Large intestine (tissue), 3 donors: Measurements from ENCODE around the gene AKAP13. TPM values are rescaled to one million over a fixed set of nuclear protein-coding genes. Genes with fewer than 3 reads are reported as not detected.

Source experiments
- DNase-seq, 2 donors: peaks; one replicate each; pipeline versions ENCODE4 v3.0.0 to v3.0.0-alpha.2; 2013
- H3K27ac ChIP-seq: one replicate; pipeline ENCODE4 v1.5.1; 2013; ENCODE audit warnings: low read length
- H3K27me3 ChIP-seq: 2 replicates; pipeline ENCODE4 v1.6.1; 2013; ENCODE audit warnings: low read length; ENCODE audit not compliant: control insufficient read depth, insufficient read depth
- H3K36me3 ChIP-seq: 2 replicates; pipeline ENCODE4 v1.6.1; 2013; ENCODE audit warnings: low read length; ENCODE audit not compliant: control insufficient read depth, insufficient read depth
- H3K4me1 ChIP-seq: one replicate; pipeline ENCODE4 v1.6.1; 2013; ENCODE audit warnings: low read length; ENCODE audit not compliant: control insufficient read depth, insufficient read depth
- H3K4me3 ChIP-seq: one replicate; pipeline ENCODE4 v1.5.1; 2013; ENCODE audit warnings: low read length
- H3K9me3 ChIP-seq: one replicate; pipeline ENCODE4 v1.6.1; 2013; ENCODE audit warnings: mild to moderate bottlenecking, low read depth, low read length, moderate library complexity; ENCODE audit not compliant: control insufficient read depth
- WGBS: methylation state at CpG from one replicate; pipeline ENCODE4 v1.1.5; 2013; ENCODE audit warnings: low lambda C conversion rate; ENCODE audit not compliant: insufficient coverage; 5-methylcytosine and 5-hydroxymethylcytosine counted together
- polyA plus RNA-seq: library from polyadenylated mRNA; unstranded; fragments of 120-200 nt; gene quantifications from one replicate; pipeline ENCODE4 v1.2.1, GENCODE V29; 2013

AKAP13 gene
- polyA plus RNA-seq, 1 donor, result 68.9 TPM

DNA sequence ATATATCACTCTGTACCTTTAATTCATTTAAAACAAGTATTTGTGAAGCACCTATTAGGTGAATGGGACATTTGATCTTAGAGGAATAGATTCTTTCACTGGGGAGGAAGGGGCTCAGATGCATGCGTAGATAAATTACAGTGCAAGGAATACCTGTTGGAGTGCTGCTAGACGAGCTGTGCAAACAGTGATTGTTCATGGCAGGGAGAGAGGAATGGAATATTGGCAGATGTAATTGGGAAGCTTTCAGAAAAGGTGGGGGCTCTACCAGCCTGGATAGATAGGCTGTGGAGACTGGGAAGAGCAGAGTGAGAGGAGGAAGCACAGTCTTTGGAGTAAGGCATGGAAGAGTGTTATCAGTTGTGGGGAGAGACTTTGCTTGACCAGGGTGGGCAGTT lies 116.8 kb downstream of the AKAP13 start:
- WGBS, result 60% methylated on average over 1 of the region's 2 CpGs
- no peak overlapping the region for H3K4me3 ChIP-seq

DNA sequence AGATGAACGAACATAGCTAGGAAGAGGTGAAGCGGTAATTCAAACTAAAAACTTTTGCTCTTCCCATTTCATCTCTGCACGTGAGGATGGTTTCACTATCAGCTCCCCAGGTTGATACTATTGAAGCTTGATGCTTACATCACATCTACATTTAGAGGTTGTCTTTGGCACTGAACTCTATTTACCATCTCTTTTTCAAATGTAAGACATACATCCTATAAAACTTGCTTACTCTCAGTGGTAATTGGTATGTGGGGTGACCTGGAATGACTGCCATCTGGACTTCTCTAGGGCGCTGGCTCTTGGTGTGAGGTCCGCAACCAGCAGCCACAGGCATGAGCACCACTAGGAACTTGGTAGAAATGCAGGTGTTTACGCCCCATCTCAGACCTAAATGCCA lies 118.1 kb downstream of the AKAP13 start:
- Histone ChIP-seq H3K4me1 (peaks cover 25% of the 10 kb centered on the region), H3K27ac (no peak overlapping the region), H3K27me3 (no peaks in the 10 kb centered on the region), H3K4me3 (no peak overlapping the region), H3K9me3 (no peaks in the 10 kb centered on the region), H3K36me3 (no peaks in the 10 kb centered on the region)
- WGBS, result no CpG with 5 or more reads among the region's 6 CpGs
- no peak for DNase-seq

More for the DNA sequence above, 116.8 kb downstream of the AKAP13 start:
- no peak overlapping the region for H3K27ac ChIP-seq
- peaks cover 26% of the 10 kb centered on the region for H3K4me1 ChIP-seq
- H3K9me3 ChIP-seq, result no peaks in the 10 kb centered on the region
- no peak for DNase-seq
- no peaks in the 10 kb centered on the region for H3K36me3 ChIP-seq
- H3K27me3 ChIP-seq, result no peaks in the 10 kb centered on the region

DNA sequence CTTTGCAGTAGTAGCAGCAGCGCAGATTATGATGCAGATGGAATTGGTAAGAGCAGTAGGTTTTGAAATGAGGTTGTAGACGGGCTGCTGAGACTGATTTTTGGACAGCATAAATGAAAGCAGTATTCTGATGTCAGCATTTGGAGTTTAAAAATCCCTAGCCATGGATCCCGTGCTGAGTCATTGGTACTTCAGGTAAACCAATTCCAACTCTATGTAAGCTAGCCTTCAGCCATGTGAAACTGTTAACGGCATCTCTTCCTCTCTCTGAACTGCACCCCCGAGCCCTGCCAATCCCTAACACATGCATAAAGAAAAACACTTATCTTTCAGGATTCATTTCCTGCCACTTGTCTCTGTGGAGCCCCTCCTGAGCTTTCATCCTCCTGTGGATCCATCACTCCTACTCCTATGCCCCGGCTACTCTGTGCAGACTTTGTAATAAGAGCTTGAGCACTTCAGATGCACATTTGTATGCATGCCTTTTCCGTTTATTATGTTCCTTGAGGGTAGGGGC lies 119.0 kb downstream of the AKAP13 start:
- Histone ChIP-seq H3K4me1 (peaks cover 16% of the 10 kb centered on the region), H3K36me3 (no peaks in the 10 kb centered on the region), H3K27ac (no peak overlapping the region), H3K4me3 (no peak overlapping the region), H3K9me3 (no peaks in the 10 kb centered on the region), H3K27me3 (no peaks in the 10 kb centered on the region)
- DNase-seq, result no peak
- WGBS, result 63% methylated on average over 3 of the region's 7 CpGs

DNA sequence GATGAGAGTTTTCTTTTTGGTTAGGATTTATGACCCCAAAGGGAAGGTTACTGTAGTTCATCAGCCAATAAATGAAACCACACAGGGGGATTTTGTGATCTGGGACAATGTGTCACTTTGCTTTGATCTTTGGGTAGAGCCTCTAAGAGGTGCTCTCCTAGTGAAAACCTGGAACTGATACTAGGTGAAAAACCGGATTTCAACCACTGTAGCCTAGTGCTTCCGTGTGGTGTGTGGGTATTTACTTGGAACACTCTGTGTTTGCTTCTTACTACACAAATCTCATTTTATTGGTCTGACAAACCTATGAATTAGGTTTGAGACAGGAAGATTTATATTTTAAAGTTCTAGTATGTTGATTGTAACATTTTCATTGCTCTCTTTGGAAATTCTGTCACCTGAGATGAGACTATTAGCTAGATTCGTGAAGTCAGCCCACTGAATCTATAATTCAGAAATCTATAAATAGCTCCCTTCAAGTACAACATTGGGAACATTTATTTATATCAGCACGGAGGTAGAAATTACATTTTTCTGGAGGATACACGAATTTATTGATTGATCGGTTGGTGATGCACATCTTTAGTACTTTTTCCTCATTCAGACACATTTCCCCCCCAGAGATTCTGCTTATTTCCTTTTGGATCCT lies 119.8 kb downstream of the AKAP13 start:
- Histone ChIP-seq H3K36me3 (no peaks in the 10 kb centered on the region), H3K27ac (no peak overlapping the region), H3K4me3 (no peak overlapping the region), H3K4me1 (peaks cover 16% of the 10 kb centered on the region), H3K27me3 (no peaks in the 10 kb centered on the region), H3K9me3 (no peaks in the 10 kb centered on the region)
- no CpG with 5 or more reads among the region's 6 CpGs for WGBS
- no peak for DNase-seq

DNA sequence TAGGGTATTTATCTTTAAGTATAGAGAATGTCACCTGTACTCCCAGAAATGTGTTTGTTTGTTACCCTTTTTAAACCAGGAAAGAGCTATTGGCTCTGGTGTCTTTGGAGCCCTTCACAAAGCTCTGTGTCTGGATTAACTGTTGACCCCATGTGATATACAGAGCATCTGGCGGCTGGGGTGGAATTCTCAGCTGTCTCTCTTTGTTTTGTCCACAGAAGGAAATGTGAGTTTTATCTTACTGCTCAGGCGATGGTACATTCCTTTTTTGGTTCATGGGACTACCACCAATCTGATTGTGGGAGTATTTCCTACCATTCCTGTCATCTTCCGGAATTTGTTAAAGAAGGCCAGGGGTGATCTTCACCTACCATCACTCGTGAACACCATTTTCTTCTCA lies 120.3 kb downstream of the AKAP13 start:
- 100% methylated on average over 1 of the region's 4 CpGs for WGBS
- no peak for DNase-seq

DNA sequence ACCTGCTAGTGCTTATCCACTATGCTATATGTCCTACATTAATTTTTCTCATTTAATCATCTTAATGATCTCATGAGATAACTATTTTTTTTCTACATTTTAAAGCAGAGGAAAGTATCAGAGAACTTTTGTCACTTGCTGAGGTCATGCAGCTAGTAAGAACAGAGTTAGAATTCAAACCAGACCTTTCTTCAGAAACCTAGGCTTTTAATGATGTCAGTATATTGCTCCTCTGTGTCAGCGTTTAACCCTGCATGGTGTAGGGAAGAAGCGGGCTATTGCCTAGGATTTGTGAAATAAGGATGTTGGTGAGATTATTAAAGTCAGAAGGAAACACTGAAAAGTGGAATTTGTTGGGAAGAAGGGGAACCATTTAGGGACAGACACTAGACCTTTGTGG lies 121.2 kb downstream of the AKAP13 start:
- no peak overlapping the region for H3K27ac ChIP-seq
- no peak for DNase-seq
- H3K9me3 ChIP-seq, result no peaks in the 10 kb centered on the region
- peaks cover 7% of the 10 kb centered on the region for H3K4me1 ChIP-seq
- WGBS, result 100% methylated on average over 1 of the region's 2 CpGs
- H3K27me3 ChIP-seq, result no peaks in the 10 kb centered on the region
- no peaks in the 10 kb centered on the region for H3K36me3 ChIP-seq
- H3K4me3 ChIP-seq, result no peak overlapping the region

More for the DNA sequence above, 120.3 kb downstream of the AKAP13 start:
- H3K4me3 ChIP-seq, result no peak overlapping the region
- no peaks in the 10 kb centered on the region for H3K27me3 ChIP-seq
- H3K27ac ChIP-seq, result no peak overlapping the region
- H3K4me1 ChIP-seq, result peaks cover 14% of the 10 kb centered on the region
- H3K9me3 ChIP-seq, result no peaks in the 10 kb centered on the region
- H3K36me3 ChIP-seq, result no peaks in the 10 kb centered on the region

DNA sequence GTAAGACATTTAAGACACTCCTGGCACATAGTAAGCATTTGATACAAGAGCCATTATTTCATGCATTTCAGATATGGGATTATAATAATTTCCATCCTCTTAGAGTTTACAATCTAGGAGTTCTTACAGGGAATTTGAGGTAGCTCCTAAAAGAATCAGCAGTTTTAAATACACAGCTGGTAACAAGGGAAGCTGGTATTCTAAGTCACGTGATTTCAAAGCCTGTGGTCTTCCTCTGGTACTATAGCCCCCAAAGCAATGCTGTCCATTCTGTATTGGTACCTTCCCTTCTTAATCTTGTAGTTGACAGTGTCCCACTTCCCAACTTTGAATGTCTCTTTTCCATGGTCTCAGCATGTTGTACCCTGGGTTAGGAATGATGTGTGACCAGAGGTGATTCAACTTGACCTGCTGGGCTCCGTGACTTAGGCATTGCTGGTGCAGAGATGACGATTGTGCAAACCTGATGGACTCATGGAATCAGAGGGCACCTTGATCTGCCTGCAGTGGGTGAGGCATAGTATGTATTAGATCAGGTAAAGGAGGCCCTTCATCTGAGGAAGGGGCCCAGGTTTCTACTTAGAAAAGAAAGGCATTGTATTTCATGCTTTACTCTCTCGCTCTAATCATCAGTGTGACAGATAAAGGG lies 122.9 kb downstream of the AKAP13 start:
- H3K27ac ChIP-seq, result peak overlapping the region; percentile 16

DNA sequence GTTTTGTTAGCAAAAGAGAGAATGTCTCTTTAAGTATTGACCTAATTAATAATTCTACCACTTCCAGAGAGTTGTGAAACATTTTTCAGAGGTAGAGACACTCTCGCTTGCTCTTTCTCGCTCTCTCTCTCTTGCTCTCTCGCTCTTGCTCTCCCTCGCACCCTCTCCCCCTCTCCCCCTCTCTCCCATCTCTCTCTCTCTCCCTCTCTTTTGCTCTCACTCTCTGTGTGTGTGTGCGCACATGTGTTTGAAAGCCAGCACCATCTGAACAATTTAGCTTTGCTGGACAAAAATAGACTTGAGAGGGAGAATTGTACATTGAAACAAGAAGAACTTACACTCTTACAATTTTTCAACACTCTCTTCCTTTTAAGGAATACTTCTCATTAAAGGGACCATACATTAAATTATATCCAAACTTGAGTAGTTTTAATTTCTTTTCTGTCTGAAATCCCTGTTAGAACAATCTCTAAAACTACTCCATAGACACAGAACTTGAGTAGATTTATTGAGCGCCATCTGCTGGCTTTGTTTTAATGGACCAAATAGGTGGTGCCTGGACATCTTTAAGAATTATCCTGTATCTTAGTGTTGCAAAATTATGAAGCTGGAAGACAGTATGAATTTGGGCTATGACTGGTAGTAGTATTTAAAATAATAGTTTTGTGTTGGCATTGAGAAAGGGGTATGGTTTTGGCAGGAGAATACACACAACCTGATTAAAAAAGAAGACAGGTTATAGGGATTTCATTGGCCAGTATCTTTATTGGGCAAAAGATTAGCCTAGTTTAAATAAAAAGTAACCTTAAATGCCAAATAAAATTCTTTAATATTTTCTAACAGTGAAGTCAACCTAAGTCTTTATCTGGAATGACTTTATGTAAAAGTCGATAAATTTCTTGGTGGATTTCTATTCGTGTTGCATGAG lies 124.6 kb downstream of the AKAP13 start:
- Histone ChIP-seq H3K27me3 (no peaks in the 10 kb centered on the region), H3K9me3 (no peaks in the 10 kb centered on the region), H3K4me1 (no peaks in the 10 kb centered on the region), H3K4me3 (no peak overlapping the region), H3K36me3 (no peaks in the 10 kb centered on the region), H3K27ac (no peak overlapping the region)
- WGBS, result 90% methylated on average over 2 of the region's 8 CpGs
- DNase-seq, result peak; percentile 33 to 59

More for the DNA sequence above, 122.9 kb downstream of the AKAP13 start:
- DNase-seq, result peak; percentile 42 to 85
- H3K9me3 ChIP-seq, result no peaks in the 10 kb centered on the region
- no peaks in the 10 kb centered on the region for H3K4me1 ChIP-seq
- WGBS, result 20% methylated on average over 2 of the region's 4 CpGs
- no peaks in the 10 kb centered on the region for H3K36me3 ChIP-seq
- H3K4me3 ChIP-seq, result no peak overlapping the region
- H3K27me3 ChIP-seq, result no peaks in the 10 kb centered on the region

DNA sequence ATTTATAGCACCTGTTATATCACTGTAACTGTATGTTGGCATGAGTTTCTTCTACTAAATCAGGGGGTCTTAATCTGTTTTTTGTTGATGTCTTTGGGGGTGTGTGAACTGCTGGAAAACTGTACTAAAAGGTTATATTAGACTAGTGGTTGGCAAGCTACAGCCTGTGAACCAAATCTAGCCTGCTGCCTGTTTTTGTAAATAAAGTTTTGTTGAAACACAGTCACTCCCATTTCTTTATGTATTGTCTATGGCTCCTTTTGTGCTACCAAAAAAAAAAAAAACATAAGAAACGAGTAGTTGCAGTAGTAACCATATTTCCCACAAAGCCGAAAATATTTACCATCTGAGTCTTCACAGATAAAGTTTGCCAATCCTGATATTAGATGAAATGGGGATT lies 126.7 kb downstream of the AKAP13 start:
- no peak for DNase-seq
- H3K4me3 ChIP-seq, result no peak overlapping the region
- H3K4me1 ChIP-seq, result no peaks in the 10 kb centered on the region
- H3K9me3 ChIP-seq, result no peaks in the 10 kb centered on the region
- WGBS, result no CpG with 5 or more reads among the region's 2 CpGs
- H3K27ac ChIP-seq, result no peak overlapping the region
- H3K27me3 ChIP-seq, result no peaks in the 10 kb centered on the region
- no peaks in the 10 kb centered on the region for H3K36me3 ChIP-seq

DNA sequence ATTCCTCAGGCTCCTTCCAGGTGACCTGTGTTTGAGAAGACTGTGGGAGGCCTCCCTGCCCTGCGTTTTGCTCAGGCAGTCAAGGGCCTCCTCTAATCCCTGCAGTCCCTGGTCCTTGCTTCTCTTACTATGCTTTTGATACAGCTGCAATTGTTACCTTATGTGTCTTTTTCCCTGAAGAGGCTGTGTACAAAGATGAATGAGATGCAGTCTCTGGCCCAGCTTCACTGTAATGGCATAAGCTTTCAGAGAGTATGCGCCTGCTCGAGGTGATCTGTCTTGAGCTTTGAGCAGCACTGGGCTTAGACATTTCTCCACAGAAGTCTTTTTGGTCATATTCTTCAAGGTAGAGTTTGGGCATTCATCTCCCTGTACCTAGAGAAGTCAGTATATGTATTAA lies 129.6 kb downstream of the AKAP13 start:
- Histone ChIP-seq H3K27me3 (no peaks in the 10 kb centered on the region), H3K27ac (no peak overlapping the region), H3K4me1 (no peaks in the 10 kb centered on the region), H3K36me3 (no peaks in the 10 kb centered on the region), H3K4me3 (no peak overlapping the region), H3K9me3 (no peaks in the 10 kb centered on the region)
- no CpG with 5 or more reads among the region's 3 CpGs for WGBS
- DNase-seq, result no peak
